Mesodermal cell (in vitro differentiated cells): Measurements from ENCODE around the gene LEMD3.

Experiments used
- H3K27ac ChIP-seq: 2 replicates; pipeline ENCODE4 v1.7.0; 2013; ENCODE audit warnings: mild to moderate bottlenecking, low read depth, low read length, moderate library complexity; ENCODE audit not compliant: severe bottlenecking
- H3K36me3 ChIP-seq: 2 replicates; pipeline ENCODE4 v1.7.1; 2013; ENCODE audit warnings: mild to moderate bottlenecking, low read length, moderate library complexity; ENCODE audit not compliant: control insufficient read depth, insufficient read depth
- H3K4me1 ChIP-seq: one replicate; pipeline ENCODE4 v1.7.1; 2013; ENCODE audit warnings: mild to moderate bottlenecking, low read length; ENCODE audit not compliant: insufficient read depth, control insufficient read depth, poor library complexity, severe bottlenecking
- H3K4me3 ChIP-seq: 2 replicates; pipeline ENCODE4 v1.7.0; 2013; ENCODE audit warnings: low read length, control low read depth, mild to moderate bottlenecking; ENCODE audit not compliant: insufficient read depth, poor library complexity, severe bottlenecking; ENCODE audit errors: extremely low read depth
- H3K9me3 ChIP-seq: 2 replicates; pipeline ENCODE4 v1.7.1; 2013; ENCODE audit warnings: mild to moderate bottlenecking, low read length, moderate library complexity; ENCODE audit not compliant: control insufficient read depth
- whole genome bisulfite sequencing, 2 experiments: methylation state at CpG; one replicate each; pipeline ENCODE4 v1.1.5; 2013; ENCODE audit warnings: missing lambda C conversion rate in 2 of 2; ENCODE audit not compliant: insufficient coverage in 2 of 2; 5-methylcytosine and 5-hydroxymethylcytosine counted together

The LEMD3 gene

GRCh38 chr12:65140738-65141137 is 28.6 kb upstream of the LEMD3 start:
- H3K4me1 ChIP-seq = no peaks in the 10 kb centered on the region
- H3K27ac ChIP-seq = no peak overlapping the region
- no peaks in the 10 kb centered on the region for H3K36me3 ChIP-seq
- H3K4me3 ChIP-seq = no peak overlapping the region
- H3K9me3 ChIP-seq = no peaks in the 10 kb centered on the region
- no CpG with 5 or more reads among the region's 1 CpG for WGBS, 2 experiments

- Histone ChIP-seq H3K9me3 (no peaks in the 10 kb centered on the region), H3K27ac (no peak overlapping the region), H3K4me1 (no peaks in the 10 kb centered on the region), H3K4me3 (no peak overlapping the region), H3K36me3 (no peaks in the 10 kb centered on the region)
- WGBS, 2 experiments = no CpG with 5 or more reads among the region's 2 CpGs
These were observed 22.0 kb upstream of the LEMD3 start for GRCh38 chr12:65147312-65147905.

DNA sequence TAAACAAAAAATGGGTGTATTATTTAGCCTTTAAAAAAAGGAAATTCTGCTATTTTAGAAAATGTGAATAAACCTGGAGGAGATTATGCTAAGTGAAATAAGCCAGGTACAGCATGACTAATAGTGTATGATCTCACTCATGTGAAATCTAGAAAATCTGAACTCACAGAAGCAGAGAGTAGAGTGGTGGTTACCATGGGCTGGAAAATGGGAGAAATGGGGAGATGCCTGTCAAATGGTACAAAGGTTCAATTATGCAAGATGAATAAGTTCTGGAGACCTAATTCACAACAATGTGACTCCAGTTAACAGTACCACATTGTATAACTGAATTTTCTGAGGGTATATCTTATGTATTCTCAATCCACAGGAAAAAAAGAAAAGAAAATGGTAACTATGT is 17.4 kb upstream of the LEMD3 start:
- Histone ChIP-seq H3K36me3 (no peaks in the 10 kb centered on the region), H3K4me1 (no peaks in the 10 kb centered on the region), H3K27ac (no peak overlapping the region), H3K9me3 (no peaks in the 10 kb centered on the region), H3K4me3 (no peak overlapping the region)

GRCh38 chr12:65152596-65152995 is 16.8 kb upstream of the LEMD3 start:
- Histone ChIP-seq H3K4me3 (no peak overlapping the region), H3K27ac (no peak overlapping the region), H3K4me1 (no peaks in the 10 kb centered on the region), H3K36me3 (no peaks in the 10 kb centered on the region), H3K9me3 (no peaks in the 10 kb centered on the region)
- WGBS, 2 experiments = no CpG with 5 or more reads among the region's 1 CpG

- no peaks in the 10 kb centered on the region for H3K9me3 ChIP-seq
- no peak overlapping the region for H3K4me3 ChIP-seq
- no peaks in the 10 kb centered on the region for H3K36me3 ChIP-seq
- 80% methylated on average over 2 of the region's 3 CpGs; no CpG with 5 or more reads in 1 of the 2 experiments for WGBS, 2 experiments
- H3K4me1 ChIP-seq = no peaks in the 10 kb centered on the region
- no peak overlapping the region for H3K27ac ChIP-seq
These were observed 13.6 kb upstream of the LEMD3 start for GRCh38 chr12:65155784-65156183.

DNA sequence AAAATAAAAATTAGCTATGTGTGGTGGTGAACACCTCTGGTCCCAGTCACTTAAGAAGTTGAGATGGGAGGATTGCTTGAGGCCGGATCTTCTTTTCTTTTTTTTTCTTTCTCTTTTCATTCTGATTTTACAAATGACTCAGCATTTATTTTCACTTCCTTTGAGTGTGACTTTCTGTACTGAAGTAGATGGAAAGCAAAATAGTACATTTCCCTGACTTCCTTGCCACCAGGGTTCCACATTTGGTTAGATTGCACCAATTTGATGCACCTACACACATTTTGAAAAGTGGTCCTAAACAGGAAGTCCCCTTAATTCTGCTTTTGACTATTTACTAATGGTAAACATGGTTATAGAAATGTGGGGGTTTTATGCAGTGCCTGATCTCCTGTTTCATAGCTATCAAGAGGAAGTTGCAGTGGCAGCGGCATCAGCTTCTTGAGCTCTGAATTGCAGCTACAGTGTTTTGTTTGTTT is 13.0 kb upstream of the LEMD3 start:
- no peaks in the 10 kb centered on the region for H3K36me3 ChIP-seq
- H3K4me1 ChIP-seq = no peaks in the 10 kb centered on the region
- no peaks in the 10 kb centered on the region for H3K9me3 ChIP-seq
- 80 to 83% methylated on average over 1 of the region's 2 CpGs for WGBS, 2 experiments
- H3K27ac ChIP-seq = no peak overlapping the region
- no peak overlapping the region for H3K4me3 ChIP-seq

GRCh38 chr12:65157091-65157490 is 12.3 kb upstream of the LEMD3 start:
- no peak overlapping the region for H3K27ac ChIP-seq
- no peaks in the 10 kb centered on the region for H3K4me1 ChIP-seq
- no peak overlapping the region for H3K4me3 ChIP-seq
- H3K36me3 ChIP-seq = no peaks in the 10 kb centered on the region
- no peaks in the 10 kb centered on the region for H3K9me3 ChIP-seq
- 90 to 93% methylated on average over 2 to 3 of the region's 4 CpGs for WGBS, 2 experiments

DNA sequence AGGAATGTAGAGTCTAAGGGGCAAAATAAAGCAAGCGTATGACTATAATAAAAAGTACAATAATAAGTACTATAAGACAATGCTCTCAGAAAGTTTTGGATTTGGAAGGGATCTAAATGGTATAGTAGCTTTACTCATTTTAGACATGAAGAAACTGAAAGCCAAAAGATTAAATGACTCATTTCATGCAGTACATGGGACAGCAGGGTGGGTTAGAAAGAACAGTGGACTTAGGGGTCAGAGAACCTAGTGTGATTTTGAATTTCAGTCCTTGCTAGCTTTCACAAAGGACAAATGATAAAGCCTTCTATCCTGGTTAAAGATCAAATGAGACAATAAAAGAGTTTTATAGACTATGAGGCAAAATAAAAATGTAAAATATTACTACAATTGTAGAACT is 6.8 kb upstream of the LEMD3 start:
- WGBS, 2 experiments = no CpG with 5 or more reads among the region's 1 CpG
- Histone ChIP-seq H3K36me3 (no peaks in the 10 kb centered on the region), H3K27ac (no peak overlapping the region), H3K4me1 (no peaks in the 10 kb centered on the region), H3K9me3 (no peaks in the 10 kb centered on the region), H3K4me3 (no peak overlapping the region)

DNA sequence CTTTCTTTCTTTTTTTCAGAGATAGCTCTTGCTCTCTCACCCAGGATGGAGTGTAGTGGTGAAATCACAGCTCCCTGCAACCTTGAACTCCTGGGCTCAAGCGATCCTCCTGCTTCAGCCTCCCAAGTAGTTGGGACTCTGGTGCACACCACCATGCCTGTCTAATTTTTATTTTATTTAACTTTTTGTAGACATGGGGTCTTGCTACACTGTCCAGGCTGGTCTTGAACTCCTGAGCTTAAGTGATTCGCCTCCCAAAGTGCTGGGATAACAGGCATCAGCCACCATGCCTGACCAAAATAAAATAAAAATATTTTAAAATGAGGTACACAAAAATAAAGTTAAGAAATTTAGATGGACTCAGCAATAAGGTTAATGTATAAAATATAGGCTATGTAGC is 5.1 kb upstream of the LEMD3 start:
- no CpG with 5 or more reads among the region's 2 CpGs for WGBS, 2 experiments

DNA sequence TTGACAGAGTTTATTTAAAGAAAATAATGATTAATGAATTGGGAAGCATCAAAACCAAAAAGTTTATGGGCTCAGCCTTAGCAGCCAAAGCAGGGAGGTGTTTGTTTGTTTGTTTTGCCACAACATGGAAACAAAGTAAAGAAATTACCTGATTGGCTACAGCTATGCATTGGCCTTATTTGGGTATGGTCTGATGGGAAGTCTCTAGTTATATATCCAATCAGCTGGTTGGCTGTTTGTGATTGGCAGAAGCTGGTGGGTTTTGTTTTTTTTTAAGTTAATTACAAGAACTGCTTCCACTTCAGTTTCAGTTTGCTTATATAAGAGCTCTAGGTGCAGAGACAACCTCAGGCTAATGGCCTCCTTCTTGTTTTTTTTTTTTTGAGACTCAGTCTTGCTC is 4.6 kb upstream of the LEMD3 start:
- Histone ChIP-seq H3K36me3 (no peaks in the 10 kb centered on the region), H3K4me1 (no peaks in the 10 kb centered on the region), H3K4me3 (no peak overlapping the region)

More for the DNA sequence above, 5.1 kb upstream of the LEMD3 start:
- no peaks in the 10 kb centered on the region for H3K36me3 ChIP-seq
- H3K9me3 ChIP-seq = no peaks in the 10 kb centered on the region
- H3K4me3 ChIP-seq = no peak overlapping the region
- no peak overlapping the region for H3K27ac ChIP-seq
- H3K4me1 ChIP-seq = no peaks in the 10 kb centered on the region

GRCh38 chr12:65168681-65169319 is 583 bp upstream of the LEMD3 start:
- 49 to 56% methylated on average over 6 to 9 of the region's 11 CpGs for WGBS, 2 experiments
- no peaks in the 10 kb centered on the region for H3K9me3 ChIP-seq
- H3K4me3 ChIP-seq = peak overlapping the region; percentile 94
- peaks cover 11% of the 10 kb centered on the region for H3K4me1 ChIP-seq
- H3K27ac ChIP-seq = no peak overlapping the region
- H3K36me3 ChIP-seq = peaks cover 8% of the 10 kb centered on the region

More for the DNA sequence above, 4.6 kb upstream of the LEMD3 start:
- no peak overlapping the region for H3K27ac ChIP-seq
- H3K9me3 ChIP-seq = no peaks in the 10 kb centered on the region
